Left ventricle myocardium inferior (tissue), 1 donor: ENCODE data around the gene LYZL4. TPM values are rescaled to one million over a fixed set of nuclear protein-coding genes. Genes with fewer than 3 reads are reported as not detected.

ENCODE experiments used
- DNase-seq: peaks from one replicate; pipeline ENCODE4 v3.0.0-alpha.2; 2020
- H3K27ac ChIP-seq: fragments of 200-600 bp; replicated peaks from 2 replicates; pipeline ENCODE4 v1.8.0; 2021
- H3K27me3 ChIP-seq: fragments of 200-600 bp; 2 replicates; pipeline ENCODE4 v1.8.0; 2021; ENCODE audit warnings: low read depth
- H3K36me3 ChIP-seq: fragments of 200-600 bp; 2 replicates; pipeline ENCODE4 v1.8.0; 2021
- H3K4me1 ChIP-seq: fragments of 200-600 bp; 2 replicates; pipeline ENCODE4 v1.8.0; 2021
- H3K4me3 ChIP-seq: fragments of 200-600 bp; 2 replicates; pipeline ENCODE4 v1.8.0; 2021; ENCODE audit warnings: mild to moderate bottlenecking, moderate library complexity
- H3K9me3 ChIP-seq: fragments of 200-600 bp; replicated peaks from 2 replicates; pipeline ENCODE4 v1.8.0; 2021
- CTCF ChIP-seq: fragments of 200-600 bp; IDR thresholded peaks from 2 replicates; pipeline ENCODE4 v1.8.0; 2021; ENCODE audit warnings: antibody characterized with exemption, mild to moderate bottlenecking, borderline replicate concordance
- intact Hi-C: fragments of 100-400 bp; cut with micrococcal nuclease; formaldehyde crosslinking; loops from one replicate; pipeline ENCODE4 v1.11.0; 2022
- total RNA-seq: library from RNA; stranded (reverse); fragmentation: NEBNext Ultra II Directional; extraction: Animal tissue kit (Norgen Biotek cat#: 25700); gene quantifications from one replicate; pipeline ENCODE4 v1.2.1, GENCODE V29; 2021
- donor health status: DM: no; HTN: yes; CAD: no; lungs with severe emphysema.

The LYZL4 gene
- total RNA-seq, 1 donor from 2014 or later: not detected

- Histone ChIP-seq H3K4me3 (no peak overlapping the region), H3K27me3 (peaks cover 23% of the 10 kb centered on the region), H3K27ac (no peak overlapping the region), H3K36me3 (no peaks in the 10 kb centered on the region), H3K9me3 (no peaks in the 10 kb centered on the region), H3K4me1 (peaks cover 14% of the 10 kb centered on the region)
- intact Hi-C loops: no loop called here
- TF ChIP-seq CTCF: no peak
- no peak for DNase-seq
These were observed 38.6 kb downstream of the LYZL4 start for GRCh38 chr3:42371776-42372175.

GRCh38 chr3:42369832-42370231 is 40.6 kb downstream of the LYZL4 start:
- intact Hi-C loops: no loop called here
- TF ChIP-seq CTCF: no peak
- Histone ChIP-seq H3K4me1 (peaks cover 10% of the 10 kb centered on the region), H3K36me3 (no peaks in the 10 kb centered on the region), H3K27me3 (peaks cover 24% of the 10 kb centered on the region), H3K4me3 (no peak overlapping the region), H3K27ac (no peak overlapping the region), H3K9me3 (peaks cover 7% of the 10 kb centered on the region)
- DNase-seq: no peak

- no peak for DNase-seq
These were observed 41.1 kb downstream of the LYZL4 start for GRCh38 chr3:42369304-42369703.

GRCh38 chr3:42368861-42369260 is 41.5 kb downstream of the LYZL4 start:
- Histone ChIP-seq H3K4me3 (no peak overlapping the region), H3K36me3 (no peaks in the 10 kb centered on the region), H3K4me1 (peaks cover 10% of the 10 kb centered on the region), H3K9me3 (peaks cover 9% of the 10 kb centered on the region), H3K27me3 (peaks cover 24% of the 10 kb centered on the region), H3K27ac (no peak overlapping the region)
- no peak for TF ChIP-seq CTCF
- no peak for DNase-seq
- intact Hi-C loops: no loop called here

More at GRCh38 chr3:42369304-42369703, 41.1 kb downstream of the LYZL4 start:
- H3K4me3 ChIP-seq: no peak overlapping the region
- H3K36me3 ChIP-seq: no peaks in the 10 kb centered on the region
- no peak for TF ChIP-seq CTCF
- H3K4me1 ChIP-seq: peaks cover 10% of the 10 kb centered on the region
- peaks cover 9% of the 10 kb centered on the region for H3K9me3 ChIP-seq
- H3K27me3 ChIP-seq: peaks cover 24% of the 10 kb centered on the region
- intact Hi-C loops: no loop called here
- no peak overlapping the region for H3K27ac ChIP-seq

- H3K4me3 ChIP-seq: no peak overlapping the region
- TF ChIP-seq CTCF: no peak
- DNase-seq: no peak
- intact Hi-C loops: no loop called here
- peaks cover 10% of the 10 kb centered on the region for H3K4me1 ChIP-seq
- H3K27me3 ChIP-seq: peaks cover 18% of the 10 kb centered on the region
- H3K27ac ChIP-seq: no peak overlapping the region
- peaks cover 9% of the 10 kb centered on the region for H3K9me3 ChIP-seq
- no peaks in the 10 kb centered on the region for H3K36me3 ChIP-seq
These were observed 42.5 kb downstream of the LYZL4 start for GRCh38 chr3:42367903-42368302.

- DNase-seq: no peak
- intact Hi-C loops: no loop called here
- peaks cover 10% of the 10 kb centered on the region for H3K4me1 ChIP-seq
- peaks cover 13% of the 10 kb centered on the region for H3K9me3 ChIP-seq
- TF ChIP-seq CTCF: no peak
- peaks cover 7% of the 10 kb centered on the region for H3K27me3 ChIP-seq
- no peak overlapping the region for H3K4me3 ChIP-seq
- no peaks in the 10 kb centered on the region for H3K36me3 ChIP-seq
- H3K27ac ChIP-seq: no peak overlapping the region
These were observed 43.9 kb downstream of the LYZL4 start for GRCh38 chr3:42366550-42366949.
